HL-60 (cell line): ENCODE results near the gene B4GALNT4.

Experiments
- CTCF ChIP-seq: IDR thresholded peaks from one replicate; pipeline ENCODE4 v1.5.1; 2011; ENCODE audit warnings: low read length, control low read depth, inconsistent platforms; ENCODE audit not compliant: insufficient read depth
- GABPA ChIP-seq: IDR thresholded peaks from 2 replicates; pipeline ENCODE4 v1.6.1; 2012; ENCODE audit warnings: low read depth
- POLR2AphosphoS5 ChIP-seq: IDR thresholded peaks from 2 replicates; pipeline ENCODE4 v1.6.1; 2012; ENCODE audit warnings: low read depth
- REST ChIP-seq: IDR thresholded peaks from 2 replicates; pipeline ENCODE4 v1.6.1; 2012; ENCODE audit warnings: low read depth; ENCODE audit not compliant: insufficient replicate concordance
- SPI1 ChIP-seq: IDR thresholded peaks from 2 replicates; pipeline ENCODE4 v1.6.1; 2012; ENCODE audit warnings: low read depth, mild to moderate bottlenecking, borderline replicate concordance

- TF ChIP-seq CTCF (no peak), REST (no peak), POLR2AphosphoS5 (no peak), SPI1 (no peak), GABPA (no peak)
These were observed 8.7 kb downstream of the B4GALNT4 start for GRCh38 chr11:377883-378500.
